Measurements from ENCODE around the gene COX4I1. TPM values are rescaled to one million over a fixed set of nuclear protein-coding genes. Genes with fewer than 3 reads are reported as not detected.

The COX4I1 gene
- total RNA-seq, 1 experiment from 2014 or later, result 417 TPM

DNA sequence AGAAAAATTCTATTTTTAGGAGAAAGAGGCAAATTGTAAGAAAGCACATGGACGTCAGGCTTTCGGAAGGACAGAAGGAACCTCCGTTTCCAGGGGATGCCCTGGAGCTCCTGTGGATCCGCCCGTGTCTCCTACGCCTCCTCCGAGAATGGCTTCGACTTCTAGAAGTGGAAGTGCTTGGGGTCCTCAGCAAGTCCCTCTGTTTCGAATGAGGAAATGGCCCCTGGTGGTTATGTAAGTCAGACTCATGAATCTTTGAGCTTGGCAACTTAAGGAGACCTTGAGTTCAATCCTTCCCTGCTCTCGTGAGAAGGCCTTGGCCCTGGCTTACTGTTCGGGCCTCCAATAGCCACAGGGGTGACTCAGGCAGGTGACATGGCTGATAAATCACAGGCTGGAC, 38.9 kb downstream of the COX4I1 start:
- H3K9me3 ChIP-seq (ENCODE audit: low read length), result no peaks in the 10 kb centered on the region
- no peak overlapping the region for H3K9ac ChIP-seq (ENCODE audit: low read length)
- peak; percentile 63 for DNase-seq
- H2AFZ ChIP-seq (ENCODE audit: low read length), result no peak overlapping the region
- H3K9me2 ChIP-seq (replicated peaks; ENCODE audit: insufficient read depth, low read length), result no peaks in the 10 kb centered on the region
- H3K4me1 ChIP-seq (ENCODE audit: low read length), result peaks cover 16% of the 10 kb centered on the region
- H3K27me3 ChIP-seq (ENCODE audit: low read length), result no peaks in the 10 kb centered on the region
- no peaks in the 10 kb centered on the region for H4K20me1 ChIP-seq (ENCODE audit: insufficient read depth, low read depth, low read length)
- no peaks in the 10 kb centered on the region for H3K36me3 ChIP-seq (ENCODE audit: insufficient read depth, low read length)
- no peak overlapping the region for H3K4me3 ChIP-seq (ENCODE audit: low read length)
- H3K4me2 ChIP-seq (ENCODE audit: low read depth, low read length, poor library complexity, severe bottlenecking), result no peak overlapping the region
- H3K79me2 ChIP-seq (ENCODE audit: low read length), result no peaks in the 10 kb centered on the region
- no peak overlapping the region for H3K27ac ChIP-seq (ENCODE audit: low read length)

DNA sequence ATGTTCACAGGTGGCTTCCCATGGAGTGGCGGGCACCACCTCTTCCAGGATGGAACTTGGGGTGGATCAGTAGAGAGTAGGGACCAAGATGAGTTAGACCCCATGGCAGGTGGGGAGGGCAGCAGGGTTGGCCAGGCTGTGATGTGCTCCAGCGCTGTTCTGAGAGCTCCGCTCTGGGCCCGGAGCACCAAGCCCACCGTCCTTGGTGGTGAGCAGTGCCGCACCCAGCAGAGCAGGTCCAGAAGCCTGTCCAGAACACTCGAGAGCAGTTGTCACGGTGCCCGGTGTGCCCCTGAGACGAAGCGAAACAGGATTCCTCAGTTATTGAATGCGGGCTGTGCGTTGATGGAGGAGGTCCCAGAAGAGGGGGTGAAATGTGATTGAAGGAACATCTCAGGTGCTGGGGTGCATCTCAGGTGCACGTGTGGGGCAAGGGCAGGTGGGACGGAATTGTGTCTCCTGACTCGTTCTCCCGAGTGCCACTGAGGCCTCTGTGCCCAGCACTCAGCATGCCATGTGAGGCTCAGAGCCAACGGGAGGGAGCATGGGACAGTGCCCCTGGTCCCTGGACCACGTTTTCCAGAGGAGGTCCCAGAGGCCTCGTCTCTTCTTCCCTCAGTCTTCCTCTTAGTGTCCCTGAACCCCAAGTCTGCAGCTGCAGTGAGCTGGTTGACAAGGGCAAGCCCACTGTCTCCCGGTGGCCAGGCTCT, 39.5 kb downstream of the COX4I1 start:
- no peak overlapping the region for H3K9ac ChIP-seq (ENCODE audit: low read length)
- DNase-seq, result no peak
- no peak overlapping the region for H3K4me3 ChIP-seq (ENCODE audit: low read length)
- H4K20me1 ChIP-seq (ENCODE audit: insufficient read depth, low read depth, low read length), result no peaks in the 10 kb centered on the region
- H3K4me1 ChIP-seq (ENCODE audit: low read length), result peaks cover 12% of the 10 kb centered on the region
- H3K27me3 ChIP-seq (ENCODE audit: low read length), result no peaks in the 10 kb centered on the region
- no peaks in the 10 kb centered on the region for H3K9me3 ChIP-seq (ENCODE audit: low read length)
- H3K27ac ChIP-seq (ENCODE audit: low read length), result no peak overlapping the region
- no peaks in the 10 kb centered on the region for H3K9me2 ChIP-seq (replicated peaks; ENCODE audit: insufficient read depth, low read length)
- H3K79me2 ChIP-seq (ENCODE audit: low read length), result no peaks in the 10 kb centered on the region
- no peak overlapping the region for H3K4me2 ChIP-seq (ENCODE audit: low read depth, low read length, poor library complexity, severe bottlenecking)
- no peak overlapping the region for H2AFZ ChIP-seq (ENCODE audit: low read length)
- H3K36me3 ChIP-seq (ENCODE audit: insufficient read depth, low read length), result no peaks in the 10 kb centered on the region

DNA sequence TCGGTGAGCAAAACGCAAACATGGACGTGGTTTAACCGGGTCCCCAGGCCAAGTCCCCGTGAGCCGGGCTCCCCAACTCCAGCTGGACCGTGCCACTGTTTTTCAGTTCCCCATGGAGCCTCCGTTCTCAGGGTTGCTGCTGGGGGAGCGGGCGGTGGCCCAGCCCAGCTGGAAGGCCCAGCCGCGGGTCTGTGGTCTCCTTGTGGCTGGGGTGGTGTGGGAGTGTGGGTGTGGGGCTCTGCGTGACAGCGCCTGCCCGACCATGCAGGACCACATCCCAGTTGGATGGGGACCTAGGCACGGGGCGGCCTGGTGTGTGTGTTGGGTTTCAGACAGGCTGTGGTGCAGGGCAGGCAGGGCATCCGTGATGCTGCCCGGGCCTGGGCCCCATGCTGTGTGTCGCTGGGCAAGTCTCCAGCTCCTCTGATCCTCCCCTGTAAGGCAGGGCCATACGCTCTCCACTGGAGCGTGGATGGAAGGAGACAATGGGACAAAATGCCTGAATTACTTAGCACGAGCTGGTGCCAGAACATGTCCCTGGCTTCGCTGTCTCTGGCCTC, 40.3 kb downstream of the COX4I1 start:
- Histone ChIP-seq H3K9me2 (replicated peaks; ENCODE audit: insufficient read depth, low read length) (no peaks in the 10 kb centered on the region), H2AFZ (ENCODE audit: low read length) (no peak overlapping the region), H3K27me3 (ENCODE audit: low read length) (no peaks in the 10 kb centered on the region), H3K9me3 (ENCODE audit: low read length) (no peaks in the 10 kb centered on the region), H3K36me3 (ENCODE audit: insufficient read depth, low read length) (no peaks in the 10 kb centered on the region), H4K20me1 (ENCODE audit: insufficient read depth, low read depth, low read length) (no peaks in the 10 kb centered on the region), H3K4me2 (ENCODE audit: low read depth, low read length, poor library complexity, severe bottlenecking) (no peak overlapping the region), H3K27ac (ENCODE audit: low read length) (no peak overlapping the region), H3K4me1 (ENCODE audit: low read length) (peaks cover 12% of the 10 kb centered on the region), H3K4me3 (ENCODE audit: low read length) (no peak overlapping the region), H3K9ac (ENCODE audit: low read length) (no peak overlapping the region), H3K79me2 (ENCODE audit: low read length) (no peaks in the 10 kb centered on the region)
- DNase-seq, result no peak

DNA sequence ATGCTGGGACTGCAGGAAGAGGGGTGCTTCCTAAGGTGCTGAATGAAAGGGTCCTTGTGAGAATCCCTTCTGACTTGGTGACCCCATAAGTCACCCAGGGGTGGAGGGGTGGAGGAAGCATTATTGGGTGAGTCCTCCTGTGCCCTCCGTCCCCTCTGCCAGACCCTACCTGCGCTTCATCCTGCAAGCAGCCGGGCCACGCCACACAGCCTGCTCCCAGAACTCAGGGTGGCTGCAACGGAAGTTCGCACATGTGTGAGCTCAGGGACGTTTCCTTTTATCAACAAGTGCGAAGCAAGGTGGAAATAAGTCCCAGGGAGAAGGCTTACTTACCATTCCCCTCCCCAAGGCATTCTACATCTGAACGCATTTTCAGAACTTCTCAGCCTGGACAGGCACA, 40.9 kb downstream of the COX4I1 start:
- DNase-seq, result no peak
- no peaks in the 10 kb centered on the region for H3K27me3 ChIP-seq (ENCODE audit: low read length)
- H3K36me3 ChIP-seq (ENCODE audit: insufficient read depth, low read length), result no peaks in the 10 kb centered on the region
- no peaks in the 10 kb centered on the region for H3K9me3 ChIP-seq (ENCODE audit: low read length)
- no peaks in the 10 kb centered on the region for H4K20me1 ChIP-seq (ENCODE audit: insufficient read depth, low read depth, low read length)
- H3K4me2 ChIP-seq (ENCODE audit: low read depth, low read length, poor library complexity, severe bottlenecking), result no peak overlapping the region
- no peak overlapping the region for H3K9ac ChIP-seq (ENCODE audit: low read length)
- H3K9me2 ChIP-seq (replicated peaks; ENCODE audit: insufficient read depth, low read length), result no peaks in the 10 kb centered on the region
- H3K79me2 ChIP-seq (ENCODE audit: low read length), result no peaks in the 10 kb centered on the region
- no peak overlapping the region for H3K27ac ChIP-seq (ENCODE audit: low read length)
- no peak overlapping the region for H2AFZ ChIP-seq (ENCODE audit: low read length)
- H3K4me1 ChIP-seq (ENCODE audit: low read length), result peaks cover 12% of the 10 kb centered on the region
- no peak overlapping the region for H3K4me3 ChIP-seq (ENCODE audit: low read length)

DNA sequence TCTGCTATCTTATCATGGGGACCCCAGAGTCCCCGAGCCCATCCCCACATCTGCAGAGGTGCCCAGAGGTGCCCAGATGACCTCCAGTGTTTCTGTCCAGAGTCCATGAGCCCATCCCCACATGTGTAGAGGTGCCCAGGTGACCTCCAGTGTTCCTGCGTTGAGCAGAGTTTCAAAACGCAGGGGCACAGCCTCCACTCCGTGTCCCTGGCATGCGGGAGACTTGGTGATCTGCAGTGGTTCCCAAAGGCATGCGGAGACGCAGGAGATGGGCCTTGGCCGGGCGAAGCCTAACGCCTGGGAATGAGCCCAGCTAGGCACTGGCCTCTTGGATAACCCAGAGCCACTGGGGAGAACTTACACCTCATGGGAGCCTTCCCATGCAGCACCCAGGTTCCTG, 41.3 kb downstream of the COX4I1 start:
- H3K79me2 ChIP-seq (ENCODE audit: low read length), result no peaks in the 10 kb centered on the region
- H3K4me1 ChIP-seq (ENCODE audit: low read length), result peaks cover 11% of the 10 kb centered on the region
- H3K27ac ChIP-seq (ENCODE audit: low read length), result no peak overlapping the region
- no peaks in the 10 kb centered on the region for H3K27me3 ChIP-seq (ENCODE audit: low read length)
- no peak overlapping the region for H2AFZ ChIP-seq (ENCODE audit: low read length)
- H3K4me2 ChIP-seq (ENCODE audit: low read depth, low read length, poor library complexity, severe bottlenecking), result no peak overlapping the region
- H3K9me2 ChIP-seq (replicated peaks; ENCODE audit: insufficient read depth, low read length), result no peaks in the 10 kb centered on the region
- H3K4me3 ChIP-seq (ENCODE audit: low read length), result no peak overlapping the region
- H3K36me3 ChIP-seq (ENCODE audit: insufficient read depth, low read length), result no peaks in the 10 kb centered on the region
- no peaks in the 10 kb centered on the region for H3K9me3 ChIP-seq (ENCODE audit: low read length)
- no peaks in the 10 kb centered on the region for H4K20me1 ChIP-seq (ENCODE audit: insufficient read depth, low read depth, low read length)
- no peak for DNase-seq
- H3K9ac ChIP-seq (ENCODE audit: low read length), result no peak overlapping the region

DNA sequence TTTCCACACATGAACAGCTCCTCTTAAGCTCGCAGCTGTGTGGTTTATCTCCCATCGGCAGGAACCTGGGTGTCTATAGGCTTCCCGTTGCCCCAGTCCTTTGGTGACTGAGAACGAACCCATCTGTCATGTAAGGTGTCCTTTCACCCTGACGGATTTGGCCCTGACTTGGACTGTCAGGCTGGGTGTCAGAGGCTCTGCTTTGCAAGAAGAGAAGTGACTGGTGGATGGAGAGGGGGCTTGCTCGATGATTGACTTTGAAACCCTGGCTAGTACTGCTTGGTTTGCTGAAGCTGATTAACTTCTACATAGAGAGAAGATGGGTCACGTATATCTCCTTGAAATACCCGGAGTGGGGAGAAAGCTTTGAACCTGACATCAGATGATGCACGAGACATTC, 42.9 kb downstream of the COX4I1 start:
- DNase-seq, result no peak
- Histone ChIP-seq H3K9me3 (ENCODE audit: low read length) (no peaks in the 10 kb centered on the region), H3K27ac (ENCODE audit: low read length) (no peak overlapping the region), H2AFZ (ENCODE audit: low read length) (no peak overlapping the region), H3K9me2 (replicated peaks; ENCODE audit: insufficient read depth, low read length) (no peaks in the 10 kb centered on the region), H3K27me3 (ENCODE audit: low read length) (no peaks in the 10 kb centered on the region), H3K4me1 (ENCODE audit: low read length) (peaks cover 5% of the 10 kb centered on the region; the same call in 1 of the 2 replicates), H3K36me3 (ENCODE audit: insufficient read depth, low read length) (no peaks in the 10 kb centered on the region), H3K4me2 (ENCODE audit: low read depth, low read length, poor library complexity, severe bottlenecking) (no peak overlapping the region), H3K79me2 (ENCODE audit: low read length) (no peaks in the 10 kb centered on the region), H4K20me1 (ENCODE audit: insufficient read depth, low read depth, low read length) (no peaks in the 10 kb centered on the region), H3K4me3 (ENCODE audit: low read length) (no peak overlapping the region), H3K9ac (ENCODE audit: low read length) (no peak overlapping the region)

DNA sequence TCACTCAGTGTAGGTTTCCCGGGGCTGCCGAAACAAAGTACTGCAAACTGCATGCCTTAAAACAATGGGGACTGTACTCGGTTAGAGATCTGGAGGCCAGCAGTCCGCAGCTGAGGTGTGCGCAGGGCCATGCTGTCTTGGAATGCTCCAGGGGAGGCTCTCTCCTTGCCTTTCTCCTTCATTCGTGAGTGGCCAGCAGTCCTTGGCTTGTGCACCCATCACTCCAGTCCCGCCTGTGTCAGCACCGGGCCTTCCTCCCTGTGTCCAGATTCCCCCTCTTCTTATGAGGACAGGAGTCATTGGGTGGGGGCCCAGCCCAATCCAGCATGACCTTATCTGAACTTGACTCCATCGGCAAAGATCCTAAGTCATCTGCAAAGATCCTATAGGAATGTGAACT, 43.4 kb downstream of the COX4I1 start:
- DNase-seq, result no peak

DNA sequence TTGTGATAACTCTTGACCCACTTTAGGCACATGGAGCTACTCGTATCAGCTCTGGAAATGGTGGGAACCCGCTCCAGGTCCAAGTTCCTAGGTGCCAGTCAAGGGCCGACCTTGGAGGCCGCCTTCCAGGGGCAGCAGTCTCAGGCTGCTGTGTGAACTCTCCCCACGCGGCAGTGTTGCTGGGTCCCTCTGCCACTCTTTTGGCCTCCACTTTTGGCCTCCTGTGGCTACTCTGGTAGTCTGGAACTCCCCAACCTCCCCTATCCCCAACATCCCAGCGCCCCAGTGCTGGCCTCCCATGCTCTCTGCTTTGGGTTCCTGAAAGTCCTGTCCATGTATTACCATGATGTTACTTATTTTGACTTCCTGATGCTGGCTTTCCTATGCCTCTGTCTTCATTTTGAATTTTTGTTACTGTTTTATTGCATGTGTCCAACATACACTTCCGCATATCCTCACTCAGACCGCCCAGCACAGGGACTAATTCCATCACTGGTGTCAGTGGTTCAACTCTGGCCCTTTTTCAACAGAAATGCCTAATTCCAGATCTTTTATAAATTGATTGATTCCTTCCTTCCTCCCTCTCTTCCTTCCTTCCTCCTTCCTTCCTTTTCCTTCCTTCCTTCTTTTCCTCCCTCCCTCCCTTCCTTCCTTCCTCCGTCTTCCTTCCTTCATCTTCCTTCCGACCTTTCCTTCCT, 44.1 kb downstream of the COX4I1 start:
- DNase-seq, result no peak
- H3K27ac ChIP-seq (ENCODE audit: low read length), result no peak overlapping the region

More for the DNA sequence above, 43.4 kb downstream of the COX4I1 start:
- Histone ChIP-seq H2AFZ (ENCODE audit: low read length) (no peak overlapping the region), H3K4me1 (ENCODE audit: low read length) (peaks cover 5% of the 10 kb centered on the region; the same call in 1 of the 2 replicates), H3K36me3 (ENCODE audit: insufficient read depth, low read length) (no peaks in the 10 kb centered on the region), H3K27me3 (ENCODE audit: low read length) (no peaks in the 10 kb centered on the region), H4K20me1 (ENCODE audit: insufficient read depth, low read depth, low read length) (no peaks in the 10 kb centered on the region), H3K9me2 (replicated peaks; ENCODE audit: insufficient read depth, low read length) (no peaks in the 10 kb centered on the region), H3K27ac (ENCODE audit: low read length) (no peak overlapping the region), H3K4me3 (ENCODE audit: low read length) (no peak overlapping the region), H3K79me2 (ENCODE audit: low read length) (no peaks in the 10 kb centered on the region), H3K9ac (ENCODE audit: low read length) (no peak overlapping the region), H3K4me2 (ENCODE audit: low read depth, low read length, poor library complexity, severe bottlenecking) (no peak overlapping the region), H3K9me3 (ENCODE audit: low read length) (no peaks in the 10 kb centered on the region)

More for the DNA sequence above, 44.1 kb downstream of the COX4I1 start:
- Histone ChIP-seq H3K36me3 (ENCODE audit: insufficient read depth, low read length) (no peaks in the 10 kb centered on the region), H3K79me2 (ENCODE audit: low read length) (no peaks in the 10 kb centered on the region), H3K9me3 (ENCODE audit: low read length) (no peaks in the 10 kb centered on the region), H3K9ac (ENCODE audit: low read length) (no peak overlapping the region), H3K4me1 (ENCODE audit: low read length) (peaks cover 5% of the 10 kb centered on the region; the same call in 1 of the 2 replicates), H3K9me2 (replicated peaks; ENCODE audit: insufficient read depth, low read length) (no peaks in the 10 kb centered on the region), H3K4me3 (ENCODE audit: low read length) (no peak overlapping the region), H4K20me1 (ENCODE audit: insufficient read depth, low read depth, low read length) (no peaks in the 10 kb centered on the region), H2AFZ (ENCODE audit: low read length) (no peak overlapping the region), H3K4me2 (ENCODE audit: low read depth, low read length, poor library complexity, severe bottlenecking) (no peak overlapping the region), H3K27me3 (ENCODE audit: low read length) (no peaks in the 10 kb centered on the region)
